OCI-LY7 (cell line): ENCODE results near the gene C19orf73. TPM values are rescaled to one million over a fixed set of nuclear protein-coding genes. Genes with fewer than 3 reads are reported as not detected.
"Not testable (repeated sequence)": the region's sequence is repeated elsewhere in the genome, so short reads cannot be mapped to it uniquely, and the experiment has no call there.

Source experiments
- BruUV-seq: library from RNA; stranded (reverse); fragments of 400-500 nt; replicated peaks from 2 replicates; lab custom pipeline; 2021; lab: Mats Ljungman, UMichigan
- CTCF ChIA-PET: fragments of 300-600 bp; sonication (Branson Sonifier 250); formaldehyde crosslinking; loops from one replicate; lab custom pipeline; 2022; ENCODE audit warnings: antibody characterized with exemption; ENCODE audit not compliant: unreplicated experiment; lab: Charles Lee
- POLR2A ChIA-PET: fragments of 300-600 bp; sonication (Branson Sonifier 250); formaldehyde crosslinking; loops from one replicate; lab custom pipeline; 2022; ENCODE audit warnings: antibody characterized with exemption; lab: Charles Lee
- DNase-seq: peaks from one replicate; pipeline ENCODE4 v3.0.0-alpha.2; 2015; ENCODE audit warnings: low spot score
- H2AFZ ChIP-seq: fragments of 200-600 bp; sonication (generic), shearing (Covaris generic); 2 replicates; pipeline ENCODE4 v1.6.1; 2014; ENCODE audit warnings: mild to moderate bottlenecking, antibody characterized with exemption, low read length, moderate library complexity
- H3K27ac ChIP-seq: fragments of 200-600 bp; sonication (generic); 2 replicates; pipeline ENCODE4 v1.5.1; 2014; ENCODE audit warnings: mixed run types, low read depth, mild to moderate bottlenecking, moderate library complexity, low read length, inconsistent platforms; ENCODE audit not compliant: poor library complexity, severe bottlenecking
- H3K36me3 ChIP-seq: fragments of 200-600 bp; sonication (generic); 2 replicates; pipeline ENCODE4 v1.6.1; 2014; ENCODE audit warnings: mild to moderate bottlenecking, antibody characterized with exemption, low read length, moderate library complexity, mixed read lengths; ENCODE audit not compliant: insufficient read depth
- H3K4me1 ChIP-seq: fragments of 200-600 bp; sonication (generic); 2 replicates; pipeline ENCODE4 v1.5.1; 2014; ENCODE audit warnings: mild to moderate bottlenecking, low read length; ENCODE audit not compliant: insufficient read depth, poor library complexity, severe bottlenecking
- H3K4me2 ChIP-seq: fragments of 200-600 bp; sonication (generic); 2 replicates; pipeline ENCODE4 v1.6.1; 2014; ENCODE audit warnings: mild to moderate bottlenecking, low read length
- H3K4me3 ChIP-seq: fragments of 200-600 bp; sonication (generic); 2 replicates; pipeline ENCODE4 v1.5.1; 2014; ENCODE audit warnings: mild to moderate bottlenecking, low read depth, low read length; ENCODE audit not compliant: poor library complexity, severe bottlenecking
- H3K79me2 ChIP-seq: fragments of 200-600 bp; sonication (generic); 2 replicates; pipeline ENCODE4 v1.6.1; 2016; ENCODE audit warnings: low read depth, mild to moderate bottlenecking, low read length, moderate library complexity, mixed read lengths; ENCODE audit not compliant: insufficient read depth
- H3K9me2 ChIP-seq: fragments of 200-600 bp; sonication (generic); 2 replicates; pipeline ENCODE4 v1.6.1; 2016; ENCODE audit warnings: mild to moderate bottlenecking, low read length, mixed read lengths; ENCODE audit not compliant: insufficient read depth
- H3K9me3 ChIP-seq: fragments of 200-600 bp; sonication (generic); 2 replicates; pipeline ENCODE4 v1.6.1; 2014; ENCODE audit warnings: mild to moderate bottlenecking, mixed run types, low read length, mixed read lengths
- H4K20me1 ChIP-seq: fragments of 200-600 bp; sonication (generic); 2 replicates; pipeline ENCODE4 v1.6.1; 2014; ENCODE audit warnings: mild to moderate bottlenecking, antibody characterized with exemption, low read length, moderate library complexity, mixed read lengths; ENCODE audit not compliant: insufficient read depth
- EZH2phosphoT487 ChIP-seq: fragments of 200-600 bp; sonication (generic); IDR thresholded peaks from 2 replicates; pipeline ENCODE4 v1.6.1; 2018; ENCODE audit warnings: low read depth, borderline replicate concordance, mild to moderate bottlenecking, mixed run types, antibody characterized with exemption, low read length, moderate library complexity, mixed read lengths
- intact Hi-C: fragments of 100-400 bp; cut with micrococcal nuclease; formaldehyde crosslinking; loops from one replicate; pipeline ENCODE4 v1.10.0; 2022; ENCODE audit not compliant: unreplicated experiment
- total RNA-seq, 2 experiments: library from RNA; depleted of rRNA in 1 of 2; stranded (reverse); fragments of >200 nt in 1 of 2; shearing (Covaris generic) in 1 of 2; gene quantifications; 2 replicates each; pipeline ENCODE4 v1.2.3, GENCODE V29; 2014 to 2022
- TF ChIP-seq, protein P1 (sequence below): fragments of 200-600 bp; sonication (generic); conservative IDR thresholded peaks from 2 replicates; pipeline ENCODE4 v1.5.1; 2014; ENCODE audit warnings: mild to moderate bottlenecking, antibody characterized with exemption, low read length, moderate library complexity, mixed read lengths

The C19orf73 gene
- total RNA-seq, 2 experiments from 2014 or later = 2.5 to 8.3 TPM

DNA sequence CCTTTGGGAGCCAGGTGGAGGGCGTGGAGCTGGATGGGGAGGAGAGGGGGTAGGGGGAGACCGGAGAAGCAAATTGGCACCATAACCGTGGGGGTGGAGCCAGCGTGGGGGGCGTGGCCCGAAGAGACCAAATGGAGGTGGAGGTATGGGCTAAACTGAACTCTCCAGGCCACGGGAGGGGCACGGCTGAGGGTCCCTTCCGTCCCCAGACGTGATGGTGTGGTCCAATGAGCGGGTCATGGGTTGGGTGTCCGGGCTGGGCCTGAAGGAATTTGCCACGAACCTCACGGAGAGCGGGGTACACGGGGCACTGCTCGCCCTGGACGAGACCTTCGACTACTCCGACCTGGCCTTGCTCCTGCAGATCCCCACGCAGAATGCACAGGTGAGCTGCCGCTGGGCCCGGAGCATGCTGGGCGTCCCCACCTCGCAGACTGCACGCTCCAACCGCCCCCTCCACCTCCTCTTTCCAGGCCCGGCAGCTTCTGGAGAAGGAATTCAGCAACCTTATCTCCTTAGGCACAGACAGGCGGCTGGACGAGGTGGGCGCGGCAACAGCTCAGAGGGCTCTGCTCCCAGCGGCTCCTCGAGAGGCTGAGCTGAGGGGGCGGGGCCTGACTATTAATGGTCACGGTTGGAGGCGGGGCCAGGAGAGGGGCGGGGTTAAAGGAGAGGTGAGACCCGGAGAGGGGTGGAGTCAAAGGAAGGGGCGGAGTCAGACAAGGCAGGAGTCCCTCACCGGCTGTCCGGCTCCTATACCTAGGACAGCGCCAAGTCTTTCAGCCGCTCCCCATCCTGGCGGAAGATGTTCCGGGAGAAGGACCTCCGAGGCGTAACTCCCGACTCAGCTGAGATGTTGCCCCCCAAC, 30.1 kb upstream of the C19orf73 start:
- H3K27ac ChIP-seq = peak overlapping the region; percentile 36
- peak overlapping the region; percentile 83 for H3K4me3 ChIP-seq
- H3K36me3 ChIP-seq = no peaks in the 10 kb centered on the region
- no peaks in the 10 kb centered on the region for H3K79me2 ChIP-seq
- no peaks in the 10 kb centered on the region for H3K9me3 ChIP-seq
- intact Hi-C loops = loop anchor here (2.0 kb wide), 1 partner anchor 60 kb away; no protein-coding TSS in a partner anchor
- H2AFZ ChIP-seq = peak overlapping the region; percentile 72; the same call in 1 of the 2 replicates
- DNase-seq = peak; percentile 96
- no TSS peak for BruUV-seq
- no peaks in the 10 kb centered on the region for H4K20me1 ChIP-seq
- peak overlapping the region; percentile 85 for H3K4me2 ChIP-seq
- H3K4me1 ChIP-seq = peaks cover 32% of the 10 kb centered on the region
- ChIA-PET POLR2A (interaction anchor here (0.8 kb wide), 1 partner anchor 10 kb away, joined by 3 read pairs; no protein-coding TSS in a partner anchor), CTCF (interaction anchor here (0.6 to 0.7 kb wide), 5 partner anchors 12 to 60 kb away, joined by 3 to 5 read pairs (median 5); no protein-coding TSS in a partner anchor)
- no peaks in the 10 kb centered on the region for H3K9me2 ChIP-seq
- TF ChIP-seq EZH2phosphoT487 = no peak
- TF ChIP-seq, protein P1, sequence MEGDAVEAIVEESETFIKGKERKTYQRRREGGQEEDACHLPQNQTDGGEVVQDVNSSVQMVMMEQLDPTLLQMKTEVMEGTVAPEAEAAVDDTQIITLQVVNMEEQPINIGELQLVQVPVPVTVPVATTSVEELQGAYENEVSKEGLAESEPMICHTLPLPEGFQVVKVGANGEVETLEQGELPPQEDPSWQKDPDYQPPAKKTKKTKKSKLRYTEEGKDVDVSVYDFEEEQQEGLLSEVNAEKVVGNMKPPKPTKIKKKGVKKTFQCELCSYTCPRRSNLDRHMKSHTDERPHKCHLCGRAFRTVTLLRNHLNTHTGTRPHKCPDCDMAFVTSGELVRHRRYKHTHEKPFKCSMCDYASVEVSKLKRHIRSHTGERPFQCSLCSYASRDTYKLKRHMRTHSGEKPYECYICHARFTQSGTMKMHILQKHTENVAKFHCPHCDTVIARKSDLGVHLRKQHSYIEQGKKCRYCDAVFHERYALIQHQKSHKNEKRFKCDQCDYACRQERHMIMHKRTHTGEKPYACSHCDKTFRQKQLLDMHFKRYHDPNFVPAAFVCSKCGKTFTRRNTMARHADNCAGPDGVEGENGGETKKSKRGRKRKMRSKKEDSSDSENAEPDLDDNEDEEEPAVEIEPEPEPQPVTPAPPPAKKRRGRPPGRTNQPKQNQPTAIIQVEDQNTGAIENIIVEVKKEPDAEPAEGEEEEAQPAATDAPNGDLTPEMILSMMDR = no peak

DNA sequence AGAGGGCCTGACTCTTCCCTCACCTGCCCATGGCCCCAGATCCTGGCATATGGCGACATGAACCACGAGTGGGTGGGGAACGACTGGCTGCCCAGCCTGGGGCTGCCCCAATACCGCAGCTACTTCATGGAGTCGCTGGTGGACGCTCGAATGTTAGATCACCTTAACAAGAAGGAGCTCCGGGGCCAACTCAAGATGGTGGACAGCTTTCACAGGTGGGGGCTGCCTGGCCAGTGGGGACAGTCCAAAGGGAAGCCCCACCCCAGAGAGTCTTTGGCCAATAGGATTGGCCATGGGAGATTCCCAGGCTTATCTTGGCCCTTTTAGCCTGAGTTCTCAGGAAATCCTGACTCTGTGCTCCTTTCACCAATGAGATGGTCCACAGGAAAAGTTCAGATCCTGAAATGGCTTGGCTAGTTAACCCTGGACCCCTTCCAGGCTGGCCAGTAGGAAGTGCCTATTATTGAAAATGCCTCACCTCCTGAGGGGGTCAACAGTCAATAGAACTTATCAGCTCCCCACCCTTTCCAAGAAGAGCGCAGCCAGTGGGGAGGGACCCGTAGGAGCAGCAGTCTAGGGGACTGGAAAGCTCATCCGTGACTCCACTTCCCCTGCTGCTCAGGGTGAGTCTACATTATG, 29.2 kb upstream of the C19orf73 start:
- Histone ChIP-seq H3K79me2 (no peaks in the 10 kb centered on the region), H3K27ac (no peak overlapping the region), H3K4me1 (peaks cover 32% of the 10 kb centered on the region), H2AFZ (no peak overlapping the region), H3K4me2 (0 out of 2 replicates have a peak overlapping the region, but pooled peaks have one; percentile 85), H4K20me1 (no peaks in the 10 kb centered on the region), H3K9me3 (no peaks in the 10 kb centered on the region), H3K4me3 (no peak overlapping the region), H3K9me2 (no peaks in the 10 kb centered on the region), H3K36me3 (no peaks in the 10 kb centered on the region)
- CTCF ChIA-PET = no interaction called here
- DNase-seq = no peak
- intact Hi-C loops = loop anchor here (2.0 kb wide), 1 partner anchor 61 kb away; no protein-coding TSS in a partner anchor
- POLR2A ChIA-PET = interaction anchor here (0.6 kb wide), 1 partner anchor 9 kb away, joined by 3 read pairs; no protein-coding TSS in a partner anchor
- BruUV-seq = no TSS peak
- TF ChIP-seq EZH2phosphoT487 = no peak
- TF ChIP-seq, protein P1 = no peak

DNA sequence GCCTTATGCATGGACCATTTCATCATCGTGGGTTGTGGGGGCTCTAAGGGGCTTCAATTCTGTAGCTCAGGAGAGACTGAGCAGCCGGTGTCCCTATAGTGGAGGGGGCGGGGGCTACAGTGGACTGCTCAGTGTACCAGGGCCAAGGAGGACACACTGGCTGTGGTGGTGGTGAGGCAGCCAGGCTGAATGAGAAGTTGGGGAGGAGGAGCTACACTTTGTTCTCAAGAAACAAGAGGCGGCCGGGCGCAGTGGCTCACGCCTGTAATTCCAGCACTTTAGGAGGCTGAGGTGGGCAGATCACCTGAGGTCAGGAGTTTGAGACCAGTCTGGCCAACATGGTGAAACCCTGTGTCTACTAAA, 27.4 kb upstream of the C19orf73 start:
- Histone ChIP-seq H3K4me2 (peak overlapping the region; percentile 67; the same call in 1 of the 2 replicates), H3K4me1 (peaks cover 29% of the 10 kb centered on the region)
- H4K20me1 ChIP-seq, H3K9me2 ChIP-seq, H3K4me3 ChIP-seq, POLR2A ChIA-PET, H3K36me3 ChIP-seq, DNase-seq, H3K27ac ChIP-seq, H3K9me3 ChIP-seq, H2AFZ ChIP-seq, CTCF ChIA-PET, BruUV-seq, H3K79me2 ChIP-seq: not testable (repeated sequence)
- intact Hi-C loops = loop anchor here (2.0 kb wide), 1 partner anchor 50 kb away; no protein-coding TSS in a partner anchor
